Heart right ventricle (tissue), 16 donors: ENCODE results near the gene PTPN4. TPM values are rescaled to one million over a fixed set of nuclear protein-coding genes. Genes with fewer than 3 reads are reported as not detected.

Source experiments
- ATAC-seq, 8 donors: fragments of 200-7000 bp; cut with Tn5 transposase; one replicate each; pipeline ENCODE4 v1.9.1; 2020; ENCODE audit warnings: mild to moderate bottlenecking in 8 of 8, moderate library complexity in 8 of 8, moderate number of reproducible peaks in 1 of 8
- DNase-seq, 2 donors: peaks; one replicate each; pipeline ENCODE4 v3.0.0-alpha.2; 2020
- H3K27ac ChIP-seq, 10 donors: fragments of 200-600 bp; sonication (generic) in 2 of 10; one replicate each; pipeline versions ENCODE4 v1.5.0 to v1.8.0; 2020 to 2022; ENCODE audit warnings: mild to moderate bottlenecking in 3 of 10
- H3K27me3 ChIP-seq, 7 donors: fragments of 200-600 bp; one replicate each; pipeline ENCODE4 v1.8.0; 2021 to 2022; ENCODE audit warnings: mild to moderate bottlenecking in 2 of 7
- H3K36me3 ChIP-seq, 9 donors: fragments of 200-600 bp; sonication (generic) in 1 of 9; one replicate each; pipeline versions ENCODE4 v1.5.0 to v1.8.0; 2020 to 2022; ENCODE audit warnings: mild to moderate bottlenecking in 2 of 9
- H3K4me1 ChIP-seq, 9 donors: fragments of 200-600 bp; sonication (generic) in 1 of 9; one replicate each; pipeline versions ENCODE4 v1.5.0 to v1.8.0; 2020 to 2022; ENCODE audit warnings: mild to moderate bottlenecking in 4 of 9
- H3K4me3 ChIP-seq, 10 donors: fragments of 200-600 bp; sonication (generic) in 2 of 10; one replicate each; pipeline versions ENCODE4 v1.5.0 to v1.8.0; 2020 to 2022; ENCODE audit warnings: mild to moderate bottlenecking in 7 of 10, moderate library complexity in 2 of 10
- H3K9me3 ChIP-seq, 11 donors: fragments of 200-600 bp in 10 of 11; sonication (generic) in 2 of 11; one replicate each; pipeline versions ENCODE4 v1.5.0 to v1.8.0; 2013 to 2022; ENCODE audit warnings: mild to moderate bottlenecking in 2 of 11, control low read depth in 1 of 11, moderate library complexity in 1 of 11
- CTCF ChIP-seq, 9 donors: fragments of 200-600 bp; sonication (generic) in 2 of 9; IDR thresholded peaks; one replicate each; pipeline versions ENCODE4 v1.5.0 to v1.8.0; 2021 to 2022; ENCODE audit warnings: antibody characterized with exemption in 9 of 9, mild to moderate bottlenecking in 5 of 9, moderate library complexity in 1 of 9
- WGBS, 2 donors: extraction: QIAGEN DNeasy Blood & Tissue Kit; methylation state at CpG; one replicate each; pipeline ENCODE4 v1.1.7; 2013; ENCODE audit warnings: inconsistent platforms in 1 of 2; 5-methylcytosine and 5-hydroxymethylcytosine counted together
- intact Hi-C, 10 donors: fragments of 100-400 bp; cut with DNase I; formaldehyde crosslinking; loops; one replicate each; pipeline versions ENCODE4 v1.11.1 to v1.14.2; 2022
- polyA plus RNA-seq, 2 donors: library from polyadenylated mRNA; stranded (reverse); fragments of 200-250 nt; gene quantifications; one replicate each; pipeline ENCODE4 v1.2.3, GENCODE V29; 2013
- total RNA-seq, 10 donors: library from RNA; stranded (reverse); fragmentation: NEBNext Ultra II Directional in 3 of 10; extraction: Animal tissue kit (Norgen Biotek cat#: 25700) in 3 of 10; gene quantifications; one replicate each; pipeline versions ENCODE4 v1.2.1 to v1.2.4, GENCODE V29; 2021 to 2023
- donor health status: Arrhythmogenic right ventricular cardiomyopathy.
- donor health status: ischemic (EF 13 %, LVEDD 7.1; RV severe dilation, severe dysfunction).
- donor health status: healthy with polysubstance abuse.
- donor health status: DM: no; HTN: yes; CAD: no.
- donor health status: DM: no; HTN: no; CAD: no.
- donor health status: ischemic (EF 25% LVEDD 6.9; RV normal size, moderate dysfunction).
- donor health status: ischemic (EF 25% LVEDD 5.7; RV mildly dilated, moderate dysfunction).
- donor health status: healthy.
- donor health status: DM: yes; HTN: yes; CAD: no.
- donor health status: Ischemic cardiomyopathy.
- donor health status: ischemic (EF 35%, LVEDD 5.7; RV mildly dilated, moderate dysfunction).
- donor health status: nonischemic (EF 11% LVEDD 7.7; RV severe dilation, severe dysfunction).
- donor health status: DM: yes; HTN: yes; CAD: no.
- donor health status: PGD.
- donor health status: ischemic (EF 29% LVEDD 5.4; RV normal size, mild dysfunction).
- donor health status: nonischemic (EF 23%, LVEDD 6.1; RV moderate dilation, normal function).

PTPN4 gene
- total and polyA plus RNA-seq, 12 donors = 2.5 to 56.1 (median 44.7) TPM

GRCh38 chr2:119784876-119785275 is 25.2 kb downstream of the PTPN4 start:
- Histone ChIP-seq H3K4me1 (peaks cover 0 to 21% (median 6%) of the 10 kb centered on the region in 9 donors), H3K27me3 (no peaks in the 10 kb centered on the region), H3K4me3 (no peak overlapping the region), H3K36me3 (peaks cover 0 to 3% (median 0%) of the 10 kb centered on the region in 9 donors), H3K9me3 (peaks cover 0 to 16% (median 9%) of the 10 kb centered on the region in 11 donors), H3K27ac (no peak overlapping the region)
- intact Hi-C loops = no loop called here
- DNase-seq = no peak
- no peak for TF ChIP-seq CTCF (IDR thresholded peaks at IDR 0.05)
- 78 to 84% methylated on average over 5 of the region's 5 CpGs for WGBS, 2 donors
- no peak for ATAC-seq

- no peak for TF ChIP-seq CTCF (IDR thresholded peaks at IDR 0.05)
- peaks cover 0 to 30% (median 23%) of the 10 kb centered on the region in 11 donors for H3K9me3 ChIP-seq
- intact Hi-C loops = no loop called here
- H3K4me1 ChIP-seq = peaks cover 0 to 21% (median 6%) of the 10 kb centered on the region in 9 donors
- H3K4me3 ChIP-seq = no peak overlapping the region
- DNase-seq (no peak), ATAC-seq (peak in 6 of 8 donors; percentile 51 to 82 (median 60))
- peak overlapping the region in 1 of 10 donors; percentile 3 for H3K27ac ChIP-seq
- H3K36me3 ChIP-seq = peaks cover 0 to 6% (median 0%) of the 10 kb centered on the region in 9 donors
- H3K27me3 ChIP-seq = no peaks in the 10 kb centered on the region
- WGBS, 2 donors = 96 to 97% methylated on average over 1 of the region's 1 CpG
Measured at GRCh38 chr2:119786295-119786694, 26.6 kb downstream of the PTPN4 start.

GRCh38 chr2:119788752-119789151 is 29.0 kb downstream of the PTPN4 start:
- DNase-seq (no peak), ATAC-seq (no peak)
- intact Hi-C loops = no loop called here
- Histone ChIP-seq H3K36me3 (peaks cover 0 to 7% (median 0%) of the 10 kb centered on the region in 9 donors), H3K4me3 (no peak overlapping the region), H3K9me3 (peaks cover 0 to 54% (median 43%) of the 10 kb centered on the region in 11 donors), H3K27ac (no peak overlapping the region), H3K27me3 (no peaks in the 10 kb centered on the region), H3K4me1 (peaks cover 0 to 21% (median 6%) of the 10 kb centered on the region in 9 donors)
- no peak for TF ChIP-seq CTCF (IDR thresholded peaks at IDR 0.05)
- WGBS, 2 donors = 84 to 89% methylated on average over 1 of the region's 1 CpG

DNA sequence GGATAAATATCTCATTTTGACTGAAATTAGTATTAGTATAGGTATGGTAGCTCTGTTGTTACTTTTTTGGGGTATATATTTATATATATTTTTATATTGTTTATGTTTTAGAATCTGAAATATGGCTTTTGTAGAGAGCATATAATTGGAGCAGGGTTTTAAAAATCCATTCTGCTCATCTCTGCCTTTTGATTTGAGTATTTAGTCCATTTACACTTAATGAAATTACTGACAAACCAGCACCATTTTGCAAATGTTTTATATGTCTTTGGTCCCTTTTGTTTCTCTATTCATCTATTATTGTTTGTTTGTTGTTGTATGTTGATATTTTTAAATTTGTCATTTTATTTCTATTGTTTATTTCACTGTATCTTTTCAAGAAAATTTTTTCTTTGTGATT is 30.7 kb downstream of the PTPN4 start:
- no peak overlapping the region for H3K4me3 ChIP-seq
- intact Hi-C loops = no loop called here
- peaks cover 0 to 7% (median 0%) of the 10 kb centered on the region in 9 donors for H3K36me3 ChIP-seq
- peaks cover 0 to 29% (median 6%) of the 10 kb centered on the region in 9 donors for H3K4me1 ChIP-seq
- H3K27ac ChIP-seq = no peak overlapping the region
- no peak for DNase-seq
- peaks cover 0 to 63% (median 43%) of the 10 kb centered on the region in 11 donors for H3K9me3 ChIP-seq
- no peak for TF ChIP-seq CTCF (IDR thresholded peaks at IDR 0.05)
- no peaks in the 10 kb centered on the region for H3K27me3 ChIP-seq
- no peak for ATAC-seq
